GM23338 (cell line): ENCODE measurements around the gene DNM2. TPM values are rescaled to one million over a fixed set of nuclear protein-coding genes. Genes with fewer than 3 reads are reported as not detected.

Experiments used
- ATAC-seq: fragments of 200-7000 bp; cut with Tn5 transposase; 3 replicates; pipeline ENCODE4 v1.9.1; 2020
- DNase-seq: peaks from one replicate; pipeline ENCODE4 v3.0.0-alpha.2; 2015; ENCODE audit warnings: low spot score
- H2AFZ ChIP-seq: fragments of 200-600 bp; sonication (generic); 2 replicates; pipeline ENCODE4 v1.8.0; 2016; ENCODE audit warnings: antibody characterized with exemption, mild to moderate bottlenecking, moderate library complexity
- H3F3A ChIP-seq: fragments of 200-600 bp; sonication (generic); replicated peaks from 2 replicates; pipeline ENCODE4 v1.8.0; 2017; ENCODE audit warnings: antibody characterized with exemption, mixed run types, low read depth
- H3K27ac ChIP-seq: fragments of 200-600 bp; sonication (generic); 2 replicates; pipeline ENCODE4 v1.6.1; 2016; ENCODE audit warnings: low read depth
- H3K27me3 ChIP-seq: fragments of 200-600 bp; sonication (generic); 2 replicates; pipeline ENCODE4 v1.8.0; 2016; ENCODE audit warnings: mild to moderate bottlenecking, mixed run types, moderate library complexity; ENCODE audit not compliant: insufficient read depth
- H3K36me3 ChIP-seq: fragments of 200-600 bp; sonication (generic); 2 replicates; pipeline ENCODE4 v1.8.0; 2016; ENCODE audit warnings: mild to moderate bottlenecking; ENCODE audit not compliant: insufficient read depth
- H3K4me1 ChIP-seq: fragments of 200-600 bp; sonication (generic); 2 replicates; pipeline ENCODE4 v1.8.0; 2016; ENCODE audit warnings: mild to moderate bottlenecking, moderate library complexity; ENCODE audit not compliant: insufficient read depth
- H3K4me2 ChIP-seq: fragments of 200-600 bp; sonication (generic); 2 replicates; pipeline ENCODE4 v1.7.1; 2017; ENCODE audit warnings: mixed run types
- H3K4me3 ChIP-seq: fragments of 200-600 bp; sonication (generic); 2 replicates; pipeline ENCODE4 v1.6.1; 2016; ENCODE audit warnings: mixed run types
- H3K79me2 ChIP-seq: fragments of 200-600 bp; sonication (generic); replicated peaks from 2 replicates; pipeline ENCODE4 v1.8.0; 2017; ENCODE audit warnings: mild to moderate bottlenecking; ENCODE audit not compliant: insufficient read depth
- H3K9me2 ChIP-seq: fragments of 200-600 bp; sonication (generic); 2 replicates; pipeline ENCODE4 v1.8.0; 2017; ENCODE audit not compliant: insufficient read depth
- H4K20me1 ChIP-seq: fragments of 200-600 bp; sonication (generic); replicated peaks from 2 replicates; pipeline ENCODE4 v1.8.0; 2017; ENCODE audit warnings: mild to moderate bottlenecking; ENCODE audit not compliant: insufficient read depth
- H3K27ac Mint-ChIP-seq: 2 replicates; pipeline ENCODE4 v1.8.0; 2020; ENCODE audit warnings: inconsistent platforms, mild to moderate bottlenecking, moderate library complexity, mixed read lengths
- H3K27me3 Mint-ChIP-seq: 3 replicates; pipeline ENCODE4 v1.8.0; 2022; ENCODE audit warnings: low read depth, mild to moderate bottlenecking, moderate library complexity, mixed read lengths, inconsistent platforms; ENCODE audit not compliant: insufficient read depth, poor library complexity
- H3K36me3 Mint-ChIP-seq: 3 replicates; pipeline ENCODE4 v1.8.0; 2021; ENCODE audit warnings: low read depth, mild to moderate bottlenecking, inconsistent platforms, moderate library complexity, mixed read lengths
- H3K4me1 Mint-ChIP-seq: 3 replicates; pipeline ENCODE4 v1.8.0; 2020; ENCODE audit warnings: mild to moderate bottlenecking, inconsistent platforms, mixed read lengths
- H3K4me3 Mint-ChIP-seq: 3 replicates; pipeline ENCODE4 v1.8.0; 2021; ENCODE audit warnings: moderate library complexity, mild to moderate bottlenecking, inconsistent platforms, mixed read lengths
- H3K9me3 Mint-ChIP-seq: 3 replicates; pipeline ENCODE4 v1.8.0; 2020; ENCODE audit warnings: moderate library complexity, mild to moderate bottlenecking, inconsistent platforms, mixed read lengths
- CREB1 ChIP-seq: fragments of 250-450 bp; sonication (Bioruptor Pico); IDR thresholded peaks from 2 replicates; pipeline ENCODE4 v1.5.0; 2020; ENCODE audit warnings: low read depth, mild to moderate bottlenecking, moderate library complexity
- CTCF ChIP-seq, 2 experiments: fragments of 200-600 bp in 1 of 2; sonication (generic) in 1 of 2; conservative IDR thresholded peaks; 2 replicates each; pipeline versions ENCODE4 v1.5.1 to v1.6.1; 2016 to 2017; ENCODE audit warnings: antibody characterized with exemption in 2 of 2, low read depth in 2 of 2, mild to moderate bottlenecking in 2 of 2, moderate library complexity in 1 of 2
- ETS1 ChIP-seq: IDR thresholded peaks from 2 replicates; pipeline ENCODE4 v1.6.1; 2016; ENCODE audit warnings: antibody characterized with exemption
- EZH2phosphoT487 ChIP-seq: fragments of 200-600 bp; sonication (generic); IDR thresholded peaks from one replicate; pipeline ENCODE4 v1.8.1; 2018; ENCODE audit warnings: antibody characterized with exemption; ENCODE audit not compliant: unreplicated experiment
- JUNB ChIP-seq: IDR thresholded peaks from one replicate; pipeline ENCODE4 v1.6.1; 2016; ENCODE audit warnings: antibody characterized with exemption; ENCODE audit not compliant: unreplicated experiment
- NANOG ChIP-seq: IDR thresholded peaks from 2 replicates; pipeline ENCODE4 v1.6.1; 2016; ENCODE audit warnings: antibody characterized with exemption, borderline replicate concordance
- POLR2AphosphoS5 ChIP-seq: IDR thresholded peaks from 2 replicates; pipeline ENCODE4 v1.6.1; 2016; ENCODE audit warnings: antibody characterized with exemption, low read depth
- REST ChIP-seq: IDR thresholded peaks from one replicate; pipeline ENCODE4 v1.6.1; 2018; ENCODE audit warnings: antibody characterized with exemption; ENCODE audit not compliant: unreplicated experiment
- STAT1 ChIP-seq: IDR thresholded peaks from one replicate; pipeline ENCODE4 v1.6.1; 2016; ENCODE audit warnings: antibody characterized with exemption; ENCODE audit not compliant: unreplicated experiment
- ZNF114 ChIP-seq: fragments of 250-450 bp; sonication (Bioruptor Pico); IDR thresholded peaks from 2 replicates; pipeline ENCODE4 v1.5.0; 2020; ENCODE audit warnings: mild to moderate bottlenecking, moderate library complexity
- ZNF331 ChIP-seq: fragments of 250-450 bp; sonication (Bioruptor Pico); IDR thresholded peaks from 2 replicates; pipeline ENCODE4 v1.5.0; 2020; ENCODE audit warnings: low read depth, mild to moderate bottlenecking, moderate library complexity
- polyA plus RNA-seq: library from polyadenylated mRNA; unstranded; fragments of >200 nt; fragmentation: Nextera tagmentation; extraction: Ambion mirVana; gene quantifications from 2 replicates; pipeline ENCODE4 v1.2.1, GENCODE V29; 2016
- total RNA-seq: library from RNA; depleted of rRNA; stranded (reverse); fragments of >200 nt; shearing (Covaris generic); gene quantifications from 2 replicates; pipeline ENCODE4 v1.2.3, GENCODE V29; 2014

DNM2 gene
- total and polyA plus RNA-seq, 2 experiments from 2014 or later: 40.7 to 138 TPM

GRCh38 chr19:10686661-10687517, 31.0 kb upstream of the DNM2 start:
- no peak for TF ChIP-seq POLR2AphosphoS5
- no peak for TF ChIP-seq NANOG
- no peak for TF ChIP-seq EZH2phosphoT487
- no peak for TF ChIP-seq CTCF (conservative IDR thresholded peaks at IDR 0.05; ENCODE audit: low read depth in 2 of 2)
- TF ChIP-seq JUNB: no peak
- TF ChIP-seq ZNF114 (CRISPR knock-in tag): no peak
- no peak for TF ChIP-seq REST
- no peak for TF ChIP-seq STAT1
- no peak for TF ChIP-seq ETS1
- TF ChIP-seq ZNF331 (CRISPR knock-in tag): no peak
- TF ChIP-seq CREB1 (CRISPR knock-in tag): no peak
- no peaks in the 10 kb centered on the region for H3K9me2 ChIP-seq
- no peak overlapping the region for H3K27ac Mint-ChIP-seq
- peaks cover 22% of the 10 kb centered on the region for H3K27me3 Mint-ChIP-seq
- peaks cover 8% of the 10 kb centered on the region; the same call in 2 of the 3 replicates for H3K4me1 Mint-ChIP-seq
- no peaks in the 10 kb centered on the region for H3K9me3 Mint-ChIP-seq
- H3K4me2 ChIP-seq: no peak overlapping the region
- H3F3A ChIP-seq: peaks cover 76% of the 10 kb centered on the region
- H3K4me3 ChIP-seq: no peak overlapping the region
- no peak overlapping the region for H2AFZ ChIP-seq
- no peak overlapping the region for H3K4me3 Mint-ChIP-seq
- no peaks in the 10 kb centered on the region for H3K4me1 ChIP-seq
- H3K36me3 ChIP-seq: peaks cover 82% of the 10 kb centered on the region
- H4K20me1 ChIP-seq: peaks cover 57% of the 10 kb centered on the region
- H3K27ac ChIP-seq: no peak overlapping the region
- no peak for ATAC-seq
- H3K36me3 Mint-ChIP-seq: peaks cover 97% of the 10 kb centered on the region
- no peak for DNase-seq
- H3K27me3 ChIP-seq: no peaks in the 10 kb centered on the region
- peaks cover 47% of the 10 kb centered on the region for H3K79me2 ChIP-seq
